HEK293 (cell line): ENCODE measurements around the gene ATP5F1D.

Source experiments
- CTCF ChIA-PET: fragments of 350-600 bp; formaldehyde crosslinking; extraction: SDS; loops from one replicate; lab custom pipeline; 2021; ENCODE audit warnings: antibody characterized with exemption; lab: Yijun Ruan, JAX
- POLR2A ChIA-PET: fragments of 300-600 bp; formaldehyde crosslinking; extraction: SDS; loops from one replicate; lab custom pipeline; 2020; ENCODE audit warnings: antibody characterized with exemption, inconsistent platforms; lab: Yijun Ruan, JAX
- H3K27ac ChIP-seq: fragments of 200-500 bp; sonication (Bioruptor generic); 2 replicates; pipeline ENCODE4 v1.5.1; 2014; ENCODE audit warnings: low read depth, low read length, control low read depth, inconsistent platforms; ENCODE audit errors: extremely low read depth
- H3K36me3 ChIP-seq, 2 experiments: fragments of 200-500 bp in 1 of 2; sonication (Bioruptor generic) in 1 of 2; 1 replicate in 1 of 2; 2 replicates in 1 of 2; pipeline ENCODE4 v1.5.1; 2014 to 2017; ENCODE audit warnings: inconsistent platforms in 2 of 2, low read length in 2 of 2; ENCODE audit not compliant: control insufficient read depth in 2 of 2, insufficient read depth in 1 of 2
- H3K4me1 ChIP-seq: fragments of 200-500 bp; sonication (Bioruptor generic); 2 replicates; pipeline ENCODE4 v1.5.1; 2014; ENCODE audit warnings: mild to moderate bottlenecking, low read length, inconsistent platforms; ENCODE audit not compliant: control insufficient read depth, insufficient read depth
- H3K4me3 ChIP-seq: 2 replicates; pipeline ENCODE4 v1.5.1; 2011; ENCODE audit warnings: low read depth, mild to moderate bottlenecking, control low read depth, low read length, moderate library complexity
- H3K9me3 ChIP-seq: fragments of 200-500 bp; sonication (Bioruptor generic); 2 replicates; pipeline ENCODE4 v1.5.1; 2014; ENCODE audit warnings: low read depth, low read length, inconsistent platforms; ENCODE audit not compliant: control insufficient read depth, insufficient read depth
- GLIS2 ChIP-seq: fragments of 450-650 bp; formaldehyde crosslinking; IDR thresholded peaks from 2 replicates; pipeline ENCODE4 v1.5.1; 2016; ENCODE audit warnings: missing biosample characterization, missing genetic modification characterization
- KLF17 ChIP-seq: fragments of 450-650 bp; formaldehyde crosslinking; IDR thresholded peaks from 2 replicates; pipeline ENCODE4 v1.5.1; 2016; ENCODE audit warnings: missing biosample characterization, missing genetic modification characterization
- KLF8 ChIP-seq: fragments of 450-650 bp; formaldehyde crosslinking; IDR thresholded peaks from 2 replicates; pipeline ENCODE4 v1.5.1; 2016; ENCODE audit warnings: missing biosample characterization, missing genetic modification characterization
- KLF9 ChIP-seq: fragments of 450-650 bp; formaldehyde crosslinking; IDR thresholded peaks from 2 replicates; pipeline ENCODE4 v1.5.1; 2016; ENCODE audit warnings: missing biosample characterization, missing genetic modification characterization, low read depth
- MEIS1 ChIP-seq: sonication (generic); formaldehyde crosslinking; IDR thresholded peaks from 2 replicates; pipeline ENCODE4 v1.8.1; 2022; ENCODE audit warnings: missing genetic modification reagents, mild to moderate bottlenecking, borderline replicate concordance
- REST ChIP-seq: fragments of 450-650 bp; formaldehyde crosslinking; IDR thresholded peaks from 2 replicates; pipeline ENCODE4 v1.5.1; 2016; ENCODE audit warnings: missing biosample characterization, missing genetic modification characterization
- SP7 ChIP-seq: fragments of 450-650 bp; formaldehyde crosslinking; IDR thresholded peaks from 2 replicates; pipeline ENCODE4 v1.5.1; 2016; ENCODE audit warnings: missing biosample characterization, missing genetic modification characterization
- YY1 ChIP-seq: fragments of 450-650 bp; formaldehyde crosslinking; IDR thresholded peaks from 2 replicates; pipeline ENCODE4 v1.5.1; 2018; ENCODE audit warnings: missing biosample characterization, missing genetic modification characterization
- ZBTB10 ChIP-seq: fragments of 450-650 bp; formaldehyde crosslinking; IDR thresholded peaks from 2 replicates; pipeline ENCODE4 v1.5.1; 2016; ENCODE audit warnings: missing biosample characterization, missing genetic modification characterization
- ZBTB8A ChIP-seq: fragments of 450-650 bp; formaldehyde crosslinking; IDR thresholded peaks from 2 replicates; pipeline ENCODE4 v1.5.1; 2016; ENCODE audit warnings: missing biosample characterization, missing genetic modification characterization
- ZEB2 ChIP-seq: fragments of 450-650 bp; formaldehyde crosslinking; IDR thresholded peaks from 2 replicates; pipeline ENCODE4 v1.5.1; 2016; ENCODE audit warnings: missing biosample characterization, missing genetic modification characterization
- ZNF114 ChIP-seq: fragments of 450-650 bp; formaldehyde crosslinking; IDR thresholded peaks from 2 replicates; pipeline ENCODE4 v1.5.0; 2017; ENCODE audit warnings: missing biosample characterization, missing genetic modification characterization
- ZNF223 ChIP-seq: fragments of 450-650 bp; formaldehyde crosslinking; IDR thresholded peaks from 2 replicates; pipeline ENCODE4 v1.5.1; 2016; ENCODE audit warnings: missing biosample characterization, missing genetic modification characterization
- ZNF239 ChIP-seq: fragments of 450-650 bp; formaldehyde crosslinking; IDR thresholded peaks from 2 replicates; pipeline ENCODE4 v1.5.1; 2016; ENCODE audit warnings: missing biosample characterization, missing genetic modification characterization
- ZNF37A ChIP-seq: fragments of 450-650 bp; IDR thresholded peaks from 2 replicates; pipeline ENCODE4 v1.5.1; 2018; ENCODE audit warnings: missing biosample characterization, missing genetic modification characterization
- ZNF513 ChIP-seq: fragments of 450-650 bp; IDR thresholded peaks from 2 replicates; pipeline ENCODE4 v1.5.1; 2018; ENCODE audit warnings: missing biosample characterization, missing genetic modification characterization
- ZNF580 ChIP-seq: fragments of 450-650 bp; formaldehyde crosslinking; IDR thresholded peaks from 2 replicates; pipeline ENCODE4 v1.5.1; 2016; ENCODE audit warnings: missing biosample characterization, missing genetic modification characterization
- ZNF621 ChIP-seq: fragments of 450-650 bp; formaldehyde crosslinking; IDR thresholded peaks from 2 replicates; pipeline ENCODE4 v1.5.1; 2017; ENCODE audit warnings: missing biosample characterization, missing genetic modification characterization
- ZNF624 ChIP-seq: fragments of 450-650 bp; formaldehyde crosslinking; IDR thresholded peaks from 2 replicates; pipeline ENCODE4 v1.5.1; 2017; ENCODE audit warnings: missing biosample characterization, missing genetic modification characterization
- ZNF626 ChIP-seq: fragments of 450-650 bp; sonication (Bioruptor Pico); formaldehyde crosslinking; IDR thresholded peaks from 2 replicates; pipeline ENCODE4 v1.5.1; 2018; ENCODE audit warnings: missing biosample characterization, missing genetic modification characterization, inconsistent platforms
- ZNF660 ChIP-seq: fragments of 450-650 bp; IDR thresholded peaks from 2 replicates; pipeline ENCODE4 v1.5.1; 2018; ENCODE audit warnings: missing biosample characterization, mild to moderate bottlenecking, missing genetic modification characterization
- ZSCAN18 ChIP-seq: fragments of 450-650 bp; formaldehyde crosslinking; IDR thresholded peaks from 2 replicates; pipeline ENCODE4 v1.5.1; 2016; ENCODE audit warnings: missing biosample characterization, missing genetic modification characterization
- ZSCAN23 ChIP-seq: fragments of 450-650 bp; formaldehyde crosslinking; IDR thresholded peaks from 2 replicates; pipeline ENCODE4 v1.5.1; 2016; ENCODE audit warnings: missing biosample characterization, missing genetic modification characterization
- ZXDB ChIP-seq: fragments of 450-650 bp; formaldehyde crosslinking; IDR thresholded peaks from 2 replicates; pipeline ENCODE4 v1.5.1; 2016; ENCODE audit warnings: missing biosample characterization, missing genetic modification characterization

Gene ATP5F1D

GRCh38 chr19:1249298-1249989 is 7.9 kb downstream of the ATP5F1D start (continued):
- TF ChIP-seq ZBTB10: peak; percentile 55

GRCh38 chr19:1249990-1250436 is 8.5 kb downstream of the ATP5F1D start:
- POLR2A ChIA-PET: interaction anchor here (0.6 to 1.0 kb wide), 3 partner anchors 15 to 19 kb away, joined by 3 to 7 read pairs (median 3); partner anchors contain the start of gene CIRBP
- Histone ChIP-seq H3K4me3 (peak overlapping the region; percentile 92), H3K9me3 (no peaks in the 10 kb centered on the region), H3K36me3 (peaks cover 0 to 27% of the 10 kb centered on the region in 2 experiments; a peak in 1 of 3 replicates), H3K27ac (peak overlapping the region; percentile 100), H3K4me1 (peaks cover 4% of the 10 kb centered on the region)
- CTCF ChIA-PET: interaction anchor here (1.0 kb wide), 1 partner anchor 16 kb away, joined by 3 read pairs; no protein-coding TSS in a partner anchor
- TF ChIP-seq ZSCAN23 (tag by site-specific recombination) (no peak), ZSCAN18 (tag by site-specific recombination) (no peak), ZNF223 (no peak), ZNF624 (tag by site-specific recombination) (no peak), ZNF621 (tag by site-specific recombination) (no peak), KLF17 (tag by site-specific recombination) (peak; percentile 48; the same call in 1 of the 2 replicates), SP7 (tag by site-specific recombination) (peak; percentile 32), KLF9 (tag by site-specific recombination) (no peak), MEIS1 (CRISPR knock-in tag) (no peak), ZNF626 (tag by site-specific recombination) (no peak), ZNF580 (tag by site-specific recombination) (no peak), YY1 (no peak), ZBTB8A (tag by site-specific recombination) (peak; percentile 6), ZNF37A (tag by site-specific recombination) (no peak), ZNF114 (tag by site-specific recombination) (no peak), ZXDB (tag by site-specific recombination) (0 out of 2 replicates have a peak, but pooled peaks have one; percentile 15), ZNF239 (0 out of 2 replicates have a peak, but pooled peaks have one; percentile 32), ZNF513 (0 out of 2 replicates have a peak, but pooled peaks have one; percentile 15), ZEB2 (peak; percentile 18), GLIS2 (peak; percentile 65), REST (tag by site-specific recombination) (peak; percentile 2; the same call in 1 of the 2 replicates), KLF8 (peak; percentile 38; the same call in 1 of the 2 replicates), ZNF660 (tag by site-specific recombination) (peak; percentile 8; the same call in 1 of the 2 replicates)
